Stromal cell of bone marrow (primary cell): ENCODE results near the gene BMERB1.
A peak's percentile ranks its signal among the peaks of the same experiment; 100 is the strongest.
"Not testable (repeated sequence)": the region's sequence is repeated elsewhere in the genome, so short reads cannot be mapped to it uniquely, and the experiment has no call there.

Source experiments
- DNase-seq: peaks from one replicate; pipeline ENCODE4 v3.0.0-alpha.2; 2012; ENCODE audit warnings: low read depth

Gene BMERB1

GRCh38 chr16:15594711-15595320, 160.4 kb downstream of the BMERB1 start:
- no peak for DNase-seq

GRCh38 chr16:15597135-15597534, 162.7 kb downstream of the BMERB1 start:
- no peak for DNase-seq

GRCh38 chr16:15597822-15598647, 163.6 kb downstream of the BMERB1 start:
- DNase-seq, result no peak

GRCh38 chr16:15598648-15599190, 164.3 kb downstream of the BMERB1 start:
- DNase-seq, result no peak

- no peak for DNase-seq
Observed at GRCh38 chr16:15599303-15600070, 165.1 kb downstream of the BMERB1 start.

GRCh38 chr16:15601212-15601879, 167.0 kb downstream of the BMERB1 start:
- DNase-seq, result no peak

GRCh38 chr16:15602285-15603044, 168.1 kb downstream of the BMERB1 start:
- DNase-seq, result no peak

- DNase-seq, result no peak
Observed at GRCh38 chr16:15604460-15605440, 170.4 kb downstream of the BMERB1 start.

- DNase-seq, result no peak
Observed at GRCh38 chr16:15605839-15606517, 171.6 kb downstream of the BMERB1 start.

- DNase-seq, result no peak
Observed at GRCh38 chr16:15606518-15607220, 172.3 kb downstream of the BMERB1 start.

- DNase-seq, result not testable (repeated sequence)
Observed at GRCh38 chr16:15607221-15607699, 172.9 kb downstream of the BMERB1 start.

GRCh38 chr16:15607700-15608396, 173.5 kb downstream of the BMERB1 start:
- DNase-seq, result peak; percentile 74

- DNase-seq, result no peak
Observed at GRCh38 chr16:15608398-15609285, 174.3 kb downstream of the BMERB1 start.

GRCh38 chr16:15609286-15609649, 174.9 kb downstream of the BMERB1 start:
- DNase-seq, result no peak

- DNase-seq, result peak; percentile 57
Observed at GRCh38 chr16:15610369-15610871, 176.0 kb downstream of the BMERB1 start.

GRCh38 chr16:15611610-15612009, 177.2 kb downstream of the BMERB1 start:
- no peak for DNase-seq

- no peak for DNase-seq
Observed at GRCh38 chr16:15613676-15614075, 179.3 kb downstream of the BMERB1 start.
